GM04504 (cell line): ENCODE measurements around the gene PPP1R3C.

ENCODE experiments used
- DNase-seq: peaks from one replicate; pipeline ENCODE4 v3.0.0-alpha.2; 2012; ENCODE audit warnings: low read depth

Gene PPP1R3C

GRCh38 chr10:91601212-91601611, 31.7 kb downstream of the PPP1R3C start:
- DNase-seq, result no peak

GRCh38 chr10:91598211-91598977, 34.5 kb downstream of the PPP1R3C start:
- no peak for DNase-seq

GRCh38 chr10:91597197-91597881, 35.5 kb downstream of the PPP1R3C start:
- no peak for DNase-seq

- no peak for DNase-seq
Observed at GRCh38 chr10:91596825-91597196, 36.1 kb downstream of the PPP1R3C start.

- no peak for DNase-seq
Observed at GRCh38 chr10:91593834-91594233, 39.0 kb downstream of the PPP1R3C start.

GRCh38 chr10:91593366-91593765, 39.5 kb downstream of the PPP1R3C start:
- no peak for DNase-seq

GRCh38 chr10:91592266-91592975, 40.5 kb downstream of the PPP1R3C start:
- DNase-seq, result no peak

- no peak for DNase-seq
Observed at GRCh38 chr10:91591797-91592174, 41.1 kb downstream of the PPP1R3C start.

- no peak for DNase-seq
Observed at GRCh38 chr10:91590904-91591796, 41.7 kb downstream of the PPP1R3C start.

- DNase-seq, result peak; percentile 82
Observed at GRCh38 chr10:91590142-91590903, 42.5 kb downstream of the PPP1R3C start.

GRCh38 chr10:91589658-91590035, 43.2 kb downstream of the PPP1R3C start:
- no peak for DNase-seq

GRCh38 chr10:91589015-91589657, 43.7 kb downstream of the PPP1R3C start:
- peak; percentile 57 for DNase-seq

GRCh38 chr10:91587710-91588638, 44.9 kb downstream of the PPP1R3C start:
- peak; percentile 47 for DNase-seq

- no peak for DNase-seq
Observed at GRCh38 chr10:91582153-91582554, 50.7 kb downstream of the PPP1R3C start.

GRCh38 chr10:91579329-91579985, 53.4 kb downstream of the PPP1R3C start:
- peak; percentile 57 for DNase-seq
